Adrenal gland (tissue), 5 donors: ENCODE measurements around the gene HOXD9.

Experiments
- POLR2A ChIP-seq, 2 donors: fragments of 450-650 bp; IDR thresholded peaks; one replicate each; pipeline ENCODE4 v1.6.1; 2017; ENCODE audit warnings: antibody characterized with exemption in 2 of 2, mild to moderate bottlenecking in 2 of 2, moderate library complexity in 1 of 2
- TF ChIP-seq, protein P1 (sequence below), 6 experiments: fragments of 450-650 bp in 4 of 6; fragments of 200-600 bp in 2 of 6; sonication (generic) in 1 of 6; IDR thresholded peaks; 1 replicate in 5 of 6; 2 replicates in 1 of 6; pipeline versions ENCODE4 v1.5.1 to v1.8.0; 2016 to 2021; ENCODE audit warnings: antibody characterized with exemption in 6 of 6, mild to moderate bottlenecking in 2 of 6, moderate library complexity in 1 of 6
- donor health status: DM: no; HTN: no; CAD: no.

DNA sequence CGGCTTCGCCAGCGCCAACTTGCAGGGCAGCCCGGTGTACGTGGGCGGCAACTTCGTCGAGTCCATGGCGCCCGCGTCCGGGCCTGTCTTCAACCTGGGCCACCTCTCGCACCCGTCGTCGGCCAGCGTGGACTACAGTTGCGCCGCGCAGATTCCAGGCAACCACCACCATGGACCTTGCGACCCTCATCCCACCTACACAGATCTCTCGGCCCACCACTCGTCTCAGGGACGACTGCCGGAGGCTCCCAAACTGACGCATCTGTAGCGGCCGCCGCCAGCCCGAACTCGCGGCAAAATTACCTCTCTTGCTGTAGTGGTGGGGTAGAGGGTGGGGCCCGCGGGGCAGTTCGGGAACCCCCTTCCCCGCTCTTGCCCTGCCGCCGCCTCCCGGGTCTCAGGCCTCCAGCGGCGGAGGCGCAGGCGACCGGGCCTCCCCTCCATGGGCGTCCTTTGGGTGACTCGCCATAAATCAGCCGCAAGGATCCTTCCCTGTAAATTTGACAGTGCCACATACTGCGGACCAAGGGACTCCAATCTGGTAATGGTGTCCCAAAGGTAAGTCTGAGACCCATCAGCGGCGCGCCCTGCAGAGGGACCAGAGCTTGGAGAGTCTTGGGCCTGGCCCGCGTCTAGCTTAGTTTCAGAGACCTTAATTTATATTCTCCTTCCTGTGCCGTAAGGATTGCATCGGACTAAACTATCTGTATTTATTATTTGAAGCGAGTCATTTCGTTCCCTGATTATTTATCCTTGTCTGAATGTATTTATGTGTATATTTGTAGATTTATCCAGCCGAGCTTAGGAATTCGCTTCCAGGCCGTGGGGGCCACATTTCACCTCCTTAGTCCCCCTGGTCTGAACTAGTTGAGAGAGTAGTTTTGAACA lies 49.7 kb downstream of the HOXD9 start:
- TF ChIP-seq, protein P1, sequence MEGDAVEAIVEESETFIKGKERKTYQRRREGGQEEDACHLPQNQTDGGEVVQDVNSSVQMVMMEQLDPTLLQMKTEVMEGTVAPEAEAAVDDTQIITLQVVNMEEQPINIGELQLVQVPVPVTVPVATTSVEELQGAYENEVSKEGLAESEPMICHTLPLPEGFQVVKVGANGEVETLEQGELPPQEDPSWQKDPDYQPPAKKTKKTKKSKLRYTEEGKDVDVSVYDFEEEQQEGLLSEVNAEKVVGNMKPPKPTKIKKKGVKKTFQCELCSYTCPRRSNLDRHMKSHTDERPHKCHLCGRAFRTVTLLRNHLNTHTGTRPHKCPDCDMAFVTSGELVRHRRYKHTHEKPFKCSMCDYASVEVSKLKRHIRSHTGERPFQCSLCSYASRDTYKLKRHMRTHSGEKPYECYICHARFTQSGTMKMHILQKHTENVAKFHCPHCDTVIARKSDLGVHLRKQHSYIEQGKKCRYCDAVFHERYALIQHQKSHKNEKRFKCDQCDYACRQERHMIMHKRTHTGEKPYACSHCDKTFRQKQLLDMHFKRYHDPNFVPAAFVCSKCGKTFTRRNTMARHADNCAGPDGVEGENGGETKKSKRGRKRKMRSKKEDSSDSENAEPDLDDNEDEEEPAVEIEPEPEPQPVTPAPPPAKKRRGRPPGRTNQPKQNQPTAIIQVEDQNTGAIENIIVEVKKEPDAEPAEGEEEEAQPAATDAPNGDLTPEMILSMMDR (IDR thresholded peaks at IDR 0.05), result no peak
- TF ChIP-seq POLR2A (IDR thresholded peaks at IDR 0.05), result no peak
